Activated naive CD8-positive, alpha-beta T cell treated with anti-CD3 and anti-CD28 coated beads, Interleukin-2, amount 10 ng/mL, durations not matched to agents 7 days and 5 days (primary cell): Measurements from ENCODE around the gene TMEM87B. TPM values are rescaled to one million over a fixed set of nuclear protein-coding genes. Genes with fewer than 3 reads are reported as not detected.
A peak's percentile ranks its signal among the peaks of the same experiment; 100 is the strongest.

Experiments used
- ATAC-seq: fragments of 150-1000 bp; cut with Tn5 transposase; one replicate; pipeline ENCODE4 v1.10.0; 2021; ENCODE audit warnings: low read depth, moderate library complexity
- POLR2A ChIA-PET: fragments of 350-600 bp; sonication (Branson Sonifier 250); formaldehyde crosslinking; loops from one replicate; lab custom pipeline; 2021; ENCODE audit warnings: antibody characterized with exemption; lab: Charles Lee
- DNase-seq: peaks from one replicate; pipeline ENCODE4 v3.0.0; 2021
- H3K27ac Mint-ChIP-seq: one replicate; pipeline ENCODE4 v1.8.0; 2022; ENCODE audit warnings: mild to moderate bottlenecking, mixed read lengths
- H3K27me3 Mint-ChIP-seq: one replicate; pipeline ENCODE4 v1.8.0; 2022; ENCODE audit warnings: mild to moderate bottlenecking, moderate library complexity, mixed read lengths
- H3K36me3 Mint-ChIP-seq: one replicate; pipeline ENCODE4 v1.8.0; 2021; ENCODE audit warnings: mild to moderate bottlenecking, mixed read lengths
- H3K4me1 Mint-ChIP-seq: one replicate; pipeline ENCODE4 v1.8.0; 2021; ENCODE audit warnings: mixed read lengths
- H3K4me3 Mint-ChIP-seq: one replicate; pipeline ENCODE4 v1.8.0; 2022; ENCODE audit warnings: mild to moderate bottlenecking, moderate library complexity, mixed read lengths
- H3K9me3 Mint-ChIP-seq: one replicate; pipeline ENCODE4 v1.8.0; 2021; ENCODE audit warnings: mixed read lengths
- total RNA-seq, 2 experiments: library from RNA; stranded (reverse); gene quantifications; one replicate each; pipeline ENCODE4 v1.2.3, GENCODE V29; 2021

Gene TMEM87B
- total RNA-seq, 2 experiments from 2014 or later = 20.1 to 24.2 TPM

- Mint-ChIP-seq H3K36me3 (no peaks in the 10 kb centered on the region), H3K27ac (no peak overlapping the region), H3K4me3 (no peak overlapping the region), H3K4me1 (no peaks in the 10 kb centered on the region), H3K27me3 (peaks cover 18% of the 10 kb centered on the region), H3K9me3 (no peaks in the 10 kb centered on the region)
- POLR2A ChIA-PET = no interaction called here
- no peak for ATAC-seq
- DNase-seq = no peak
These were observed 92.5 kb downstream of the TMEM87B start for GRCh38 chr2:112147382-112148168.

GRCh38 chr2:112148477-112148876 is 93.4 kb downstream of the TMEM87B start:
- Mint-ChIP-seq H3K27ac (no peak overlapping the region), H3K27me3 (peaks cover 16% of the 10 kb centered on the region), H3K4me1 (no peaks in the 10 kb centered on the region), H3K36me3 (no peaks in the 10 kb centered on the region), H3K4me3 (no peak overlapping the region), H3K9me3 (no peaks in the 10 kb centered on the region)
- POLR2A ChIA-PET = no interaction called here
- ATAC-seq (no peak), DNase-seq (no peak)

- POLR2A ChIA-PET = no interaction called here
- peaks cover 2% of the 10 kb centered on the region for H3K4me1 Mint-ChIP-seq
- H3K27me3 Mint-ChIP-seq = peaks cover 14% of the 10 kb centered on the region
- no peaks in the 10 kb centered on the region for H3K9me3 Mint-ChIP-seq
- H3K27ac Mint-ChIP-seq = no peak overlapping the region
- no peaks in the 10 kb centered on the region for H3K36me3 Mint-ChIP-seq
- no peak for ATAC-seq
- DNase-seq = no peak
- H3K4me3 Mint-ChIP-seq = no peak overlapping the region
These were observed 94.1 kb downstream of the TMEM87B start for GRCh38 chr2:112149194-112149593.

GRCh38 chr2:112149866-112150435 is 94.9 kb downstream of the TMEM87B start:
- ATAC-seq = no peak
- no peak for DNase-seq
- Mint-ChIP-seq H3K4me1 (peaks cover 7% of the 10 kb centered on the region), H3K27me3 (peaks cover 14% of the 10 kb centered on the region), H3K27ac (no peak overlapping the region), H3K4me3 (no peak overlapping the region), H3K36me3 (no peaks in the 10 kb centered on the region), H3K9me3 (no peaks in the 10 kb centered on the region)
- POLR2A ChIA-PET = no interaction called here

- Mint-ChIP-seq H3K27me3 (peaks cover 14% of the 10 kb centered on the region), H3K4me1 (peaks cover 12% of the 10 kb centered on the region), H3K36me3 (no peaks in the 10 kb centered on the region), H3K27ac (no peak overlapping the region), H3K4me3 (no peak overlapping the region), H3K9me3 (no peaks in the 10 kb centered on the region)
- ATAC-seq (no peak), DNase-seq (no peak)
- POLR2A ChIA-PET = no interaction called here
These were observed 95.4 kb downstream of the TMEM87B start for GRCh38 chr2:112150447-112150846.

GRCh38 chr2:112150851-112151250 is 95.8 kb downstream of the TMEM87B start:
- Mint-ChIP-seq H3K27ac (no peak overlapping the region), H3K27me3 (peaks cover 14% of the 10 kb centered on the region), H3K4me1 (peaks cover 15% of the 10 kb centered on the region), H3K4me3 (no peak overlapping the region), H3K36me3 (no peaks in the 10 kb centered on the region), H3K9me3 (no peaks in the 10 kb centered on the region)
- DNase-seq (no peak), ATAC-seq (no peak)
- POLR2A ChIA-PET = no interaction called here

- ATAC-seq (no peak), DNase-seq (no peak)
- H3K9me3 Mint-ChIP-seq = no peaks in the 10 kb centered on the region
- peaks cover 19% of the 10 kb centered on the region for H3K4me1 Mint-ChIP-seq
- POLR2A ChIA-PET = no interaction called here
- no peak overlapping the region for H3K27ac Mint-ChIP-seq
- H3K4me3 Mint-ChIP-seq = no peak overlapping the region
- peaks cover 14% of the 10 kb centered on the region for H3K27me3 Mint-ChIP-seq
- no peaks in the 10 kb centered on the region for H3K36me3 Mint-ChIP-seq
These were observed 96.2 kb downstream of the TMEM87B start for GRCh38 chr2:112151271-112151670.

GRCh38 chr2:112151701-112152440 is 96.8 kb downstream of the TMEM87B start:
- Mint-ChIP-seq H3K4me3 (no peak overlapping the region), H3K36me3 (no peaks in the 10 kb centered on the region), H3K27ac (no peak overlapping the region), H3K27me3 (peaks cover 11% of the 10 kb centered on the region), H3K9me3 (no peaks in the 10 kb centered on the region), H3K4me1 (peaks cover 25% of the 10 kb centered on the region)
- no peak for ATAC-seq
- DNase-seq = no peak
- POLR2A ChIA-PET = no interaction called here

- H3K36me3 Mint-ChIP-seq = no peaks in the 10 kb centered on the region
- POLR2A ChIA-PET = interaction anchor here (0.6 kb wide), 1 partner anchor 450 kb away, joined by 3 read pairs; no protein-coding TSS in a partner anchor
- H3K27me3 Mint-ChIP-seq = peaks cover 7% of the 10 kb centered on the region
- H3K9me3 Mint-ChIP-seq = no peaks in the 10 kb centered on the region
- H3K27ac Mint-ChIP-seq = no peak overlapping the region
- DNase-seq = no peak
- no peak overlapping the region for H3K4me3 Mint-ChIP-seq
- H3K4me1 Mint-ChIP-seq = peaks cover 29% of the 10 kb centered on the region
- ATAC-seq = no peak
These were observed 97.6 kb downstream of the TMEM87B start for GRCh38 chr2:112152476-112153178.

GRCh38 chr2:112153179-112153490 is 98.1 kb downstream of the TMEM87B start:
- Mint-ChIP-seq H3K27ac (no peak overlapping the region), H3K4me3 (no peak overlapping the region), H3K36me3 (no peaks in the 10 kb centered on the region), H3K27me3 (peaks cover 3% of the 10 kb centered on the region), H3K4me1 (peaks cover 29% of the 10 kb centered on the region), H3K9me3 (no peaks in the 10 kb centered on the region)
- POLR2A ChIA-PET = interaction anchor here (0.6 kb wide), 1 partner anchor 449 kb away, joined by 3 read pairs; no protein-coding TSS in a partner anchor
- no peak for ATAC-seq
- DNase-seq = no peak

- POLR2A ChIA-PET = interaction anchor here (0.6 kb wide), 1 partner anchor 449 kb away, joined by 3 read pairs; no protein-coding TSS in a partner anchor
- Mint-ChIP-seq H3K27ac (no peak overlapping the region), H3K27me3 (peaks cover 1% of the 10 kb centered on the region), H3K4me1 (peaks cover 29% of the 10 kb centered on the region), H3K36me3 (no peaks in the 10 kb centered on the region), H3K9me3 (no peaks in the 10 kb centered on the region), H3K4me3 (no peak overlapping the region)
- DNase-seq (no peak), ATAC-seq (no peak)
These were observed 98.4 kb downstream of the TMEM87B start for GRCh38 chr2:112153501-112153900.

- Mint-ChIP-seq H3K4me1 (peaks cover 29% of the 10 kb centered on the region), H3K4me3 (no peak overlapping the region), H3K27ac (peak overlapping the region; percentile 70), H3K27me3 (peaks cover 7% of the 10 kb centered on the region), H3K36me3 (no peaks in the 10 kb centered on the region), H3K9me3 (no peaks in the 10 kb centered on the region)
- DNase-seq (no peak), ATAC-seq (peak; percentile 86)
- POLR2A ChIA-PET = interaction anchor here (0.7 to 1.8 kb wide), 4 partner anchors 17 to 100 kb away, joined by 3 to 8 read pairs (median 4); partner anchors contain the start of gene ZC3H8
These were observed 99.4 kb downstream of the TMEM87B start for GRCh38 chr2:112154246-112155117.
